ENCODE measurements around the gene AOPEP.

AOPEP gene

GRCh38 chr9:94761481-94761880 is 35.0 kb downstream of the AOPEP start:
- peak; percentile 70 for DNase-seq

GRCh38 chr9:94767331-94768072 is 41.0 kb downstream of the AOPEP start:
- peak; percentile 77 for DNase-seq

- no peak for DNase-seq
Observed at GRCh38 chr9:94768766-94769165, 42.3 kb downstream of the AOPEP start.

GRCh38 chr9:94770334-94770733 is 43.8 kb downstream of the AOPEP start:
- DNase-seq: no peak

GRCh38 chr9:94771096-94771495 is 44.6 kb downstream of the AOPEP start:
- DNase-seq: no peak

- DNase-seq: peak; percentile 44
Observed at GRCh38 chr9:94772144-94772543, 45.6 kb downstream of the AOPEP start.

GRCh38 chr9:94772639-94773303 is 46.3 kb downstream of the AOPEP start:
- DNase-seq: no peak

- no peak for DNase-seq
Observed at GRCh38 chr9:94773655-94774054, 47.2 kb downstream of the AOPEP start.

- no peak for DNase-seq
Observed at GRCh38 chr9:94778013-94778412, 51.5 kb downstream of the AOPEP start.

GRCh38 chr9:94779031-94779430 is 52.5 kb downstream of the AOPEP start:
- no peak for DNase-seq

GRCh38 chr9:94779693-94780290 is 53.3 kb downstream of the AOPEP start:
- no peak for DNase-seq

- DNase-seq: peak; percentile 46
Observed at GRCh38 chr9:94780516-94780950, 54.0 kb downstream of the AOPEP start.

GRCh38 chr9:94782355-94783101 is 56.0 kb downstream of the AOPEP start:
- DNase-seq: no peak

- DNase-seq: peak; percentile 56
Observed at GRCh38 chr9:94783102-94783682, 56.7 kb downstream of the AOPEP start.

GRCh38 chr9:94783928-94784327 is 57.4 kb downstream of the AOPEP start:
- DNase-seq: no peak

- no peak for DNase-seq
Observed at GRCh38 chr9:94785215-94786169, 59.0 kb downstream of the AOPEP start.

- DNase-seq: no peak
Observed at GRCh38 chr9:94786586-94786985, 60.1 kb downstream of the AOPEP start.

GRCh38 chr9:94787266-94787665 is 60.8 kb downstream of the AOPEP start:
- DNase-seq: no peak

GRCh38 chr9:94788570-94789105 is 62.1 kb downstream of the AOPEP start:
- no peak for DNase-seq

GRCh38 chr9:94791435-94791834 is 64.9 kb downstream of the AOPEP start:
- DNase-seq: no peak

- no peak for DNase-seq
Observed at GRCh38 chr9:94792511-94792910, 66.0 kb downstream of the AOPEP start.
